Lower leg skin (tissue), 3 donors: ENCODE data around the gene ZNF236.

Experiments
- CTCF ChIP-seq, 3 donors: fragments of 450-650 bp; IDR thresholded peaks; one replicate each; pipeline ENCODE4 v1.5.1; 2016; ENCODE audit warnings: antibody characterized with exemption in 3 of 3, mild to moderate bottlenecking in 3 of 3, moderate library complexity in 2 of 3
- POLR2A ChIP-seq, 2 donors: fragments of 450-650 bp; IDR thresholded peaks; one replicate each; pipeline ENCODE4 v1.6.1; 2016 to 2017; ENCODE audit warnings: antibody characterized with exemption in 2 of 2, mild to moderate bottlenecking in 1 of 2, moderate library complexity in 1 of 2

- TF ChIP-seq POLR2A (IDR thresholded peaks at IDR 0.05) (no peak), CTCF (IDR thresholded peaks at IDR 0.05) (no peak)
Observed at GRCh38 chr18:76783786-76784484, 38.4 kb upstream of the ZNF236 start.
